ENCODE data around the gene CDADC1. TPM values are rescaled to one million over a fixed set of nuclear protein-coding genes. Genes with fewer than 3 reads are reported as not detected.

The CDADC1 gene
- total RNA-seq, 6 experiments from 2014 or later = 2.2 to 10.1 (median 5.4) TPM

- H3K4me1 ChIP-seq = peaks cover 0 to 9% (median 3%) of the 10 kb centered on the region in 4 donors
- no peak overlapping the region for H3K27ac ChIP-seq
- intact Hi-C loops (cut with DNase I) = loop anchor here in 1 of 2 donors (5.0 kb wide), 1 partner anchor 298 kb away; no protein-coding TSS in a partner anchor
- H3K9me3 ChIP-seq = no peaks in the 10 kb centered on the region
- H3K4me3 ChIP-seq = no peak overlapping the region
- ATAC-seq = no peak
- WGBS (ENCODE audit: insufficient coverage, low coverage, low lambda C conversion rate, missing lambda C conversion rate) = 98% methylated on average over 10 of the region's 12 CpGs
- no peak for TF ChIP-seq CTCF (IDR thresholded peaks at IDR 0.05)
- no peak for DNase-seq
- no peaks in the 10 kb centered on the region for H3K27me3 ChIP-seq
- H3K36me3 ChIP-seq = no peaks in the 10 kb centered on the region
Measured at GRCh38 chr13:49304356-49304755, 56.6 kb downstream of the CDADC1 start.

GRCh38 chr13:49304763-49305700, 57.3 kb downstream of the CDADC1 start:
- intact Hi-C loops (cut with DNase I) = loop anchor here in 1 of 2 donors (5.0 kb wide), 1 partner anchor 297 kb away; no protein-coding TSS in a partner anchor
- WGBS (ENCODE audit: insufficient coverage, low coverage, low lambda C conversion rate, missing lambda C conversion rate) = 81% methylated on average over 16 of the region's 25 CpGs
- no peaks in the 10 kb centered on the region for H3K27me3 ChIP-seq
- no peak overlapping the region for H3K27ac ChIP-seq
- H3K9me3 ChIP-seq = no peaks in the 10 kb centered on the region
- TF ChIP-seq CTCF (IDR thresholded peaks at IDR 0.05) = no peak
- TF ChIP-seq POLR2A (IDR thresholded peaks at IDR 0.05) = no peak
- no peaks in the 10 kb centered on the region for H3K36me3 ChIP-seq
- H3K4me1 ChIP-seq = peaks cover 0 to 9% (median 3%) of the 10 kb centered on the region in 4 donors
- ATAC-seq (no peak), DNase-seq (no peak)
- no peak overlapping the region for H3K4me3 ChIP-seq

GRCh38 chr13:49305792-49306425, 58.2 kb downstream of the CDADC1 start:
- ATAC-seq (no peak), DNase-seq (no peak)
- Histone ChIP-seq H3K4me3 (no peak overlapping the region), H3K27me3 (no peaks in the 10 kb centered on the region), H3K36me3 (no peaks in the 10 kb centered on the region), H3K4me1 (peaks cover 0 to 9% (median 3%) of the 10 kb centered on the region in 4 donors), H3K27ac (no peak overlapping the region), H3K9me3 (no peaks in the 10 kb centered on the region)
- TF ChIP-seq CTCF (IDR thresholded peaks at IDR 0.05) (no peak), POLR2A (IDR thresholded peaks at IDR 0.05) (no peak)
- 86% methylated on average over 10 of the region's 15 CpGs for WGBS (ENCODE audit: insufficient coverage, low coverage, low lambda C conversion rate, missing lambda C conversion rate)
- intact Hi-C loops (cut with DNase I) = no loop called here

- intact Hi-C loops (cut with DNase I) = no loop called here
- no peak for TF ChIP-seq CTCF (IDR thresholded peaks at IDR 0.05)
- no peak for TF ChIP-seq POLR2A (IDR thresholded peaks at IDR 0.05)
- H3K27me3 ChIP-seq = no peaks in the 10 kb centered on the region
- peaks cover 0 to 9% (median 3%) of the 10 kb centered on the region in 4 donors for H3K4me1 ChIP-seq
- no peaks in the 10 kb centered on the region for H3K36me3 ChIP-seq
- DNase-seq = no peak
- H3K4me3 ChIP-seq = no peak overlapping the region
- ATAC-seq = no peak
- WGBS (ENCODE audit: insufficient coverage, low coverage, low lambda C conversion rate, missing lambda C conversion rate) = 80% methylated on average over 3 of the region's 6 CpGs
- peak overlapping the region in 1 of 3 donors; percentile 74 for H3K27ac ChIP-seq
- no peaks in the 10 kb centered on the region for H3K9me3 ChIP-seq
Measured at GRCh38 chr13:49307365-49307764, 59.6 kb downstream of the CDADC1 start.

Measured in right lobe of liver (tissue), 6 donors.